Germinal center (tissue), 1 donor: Measurements from ENCODE around the gene LRBA.
"Not testable (repeated sequence)": the region's sequence is repeated elsewhere in the genome, so short reads cannot be mapped to it uniquely, and the experiment has no call there.

Source experiments
- DNase-seq: peaks from one replicate; pipeline ENCODE4 v3.0.0; 2012; ENCODE audit warnings: mixed read lengths, low spot score

Gene LRBA

DNA sequence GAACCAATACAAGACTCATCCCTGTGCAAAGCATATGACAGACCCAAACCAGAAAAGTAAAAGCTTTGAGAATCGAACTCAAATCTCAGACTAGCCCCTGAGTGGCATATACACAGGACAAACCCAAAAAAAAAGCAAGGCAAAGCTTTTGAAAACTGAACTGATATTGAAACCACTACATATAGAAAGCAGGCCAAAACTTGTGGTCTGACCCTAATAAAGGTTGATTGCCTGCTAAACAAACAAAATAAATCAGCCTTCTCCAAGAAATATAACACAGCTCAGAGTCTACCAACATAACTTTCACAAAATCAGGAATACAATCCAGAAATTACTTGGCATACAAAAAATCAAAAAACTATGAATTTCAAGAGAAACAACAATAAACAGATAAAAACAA lies 40.3 kb downstream of the LRBA start:
- no peak for DNase-seq

- no peak for DNase-seq
Observed at GRCh38 chr4:150974252-150974640, 40.8 kb downstream of the LRBA start.

GRCh38 chr4:150973626-150974251 lies 41.3 kb downstream of the LRBA start:
- no peak for DNase-seq

DNA sequence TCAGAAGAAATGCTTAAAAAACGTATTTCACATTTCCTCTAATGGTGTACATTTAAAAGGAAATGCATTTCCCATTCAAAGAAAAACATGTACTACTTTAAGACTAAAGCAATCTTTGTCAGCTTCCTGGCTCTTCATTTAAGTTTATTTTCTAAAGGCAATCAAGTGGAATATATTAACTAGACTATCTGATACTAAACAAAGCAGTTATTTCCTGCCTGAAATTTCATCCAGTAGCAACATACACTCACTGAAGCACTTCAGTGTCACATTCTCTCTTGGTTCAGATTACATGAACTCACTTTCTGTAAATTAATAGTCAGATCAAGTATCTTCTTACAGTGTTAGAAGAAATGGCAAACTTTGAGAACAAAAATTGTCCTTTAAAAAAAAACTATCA lies 42.5 kb downstream of the LRBA start:
- DNase-seq: no peak

DNA sequence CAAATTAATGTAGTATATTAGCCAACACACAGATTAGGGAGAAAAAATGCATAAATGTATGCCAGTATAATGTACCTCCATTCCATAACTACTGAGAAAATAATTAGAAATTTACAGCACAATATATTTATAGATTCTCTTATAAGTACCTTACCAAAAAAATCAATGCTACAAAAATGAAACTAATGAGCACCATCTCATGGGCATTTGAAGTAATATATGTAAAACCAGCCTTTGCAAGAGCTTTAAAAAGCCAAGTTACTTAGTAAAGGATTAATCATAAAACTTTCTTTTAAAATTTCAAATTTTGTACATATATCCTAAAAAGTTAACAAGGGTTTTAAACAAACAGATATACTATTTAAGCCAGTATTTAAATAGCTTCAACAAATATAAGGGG lies 43.2 kb downstream of the LRBA start:
- no peak for DNase-seq

DNA sequence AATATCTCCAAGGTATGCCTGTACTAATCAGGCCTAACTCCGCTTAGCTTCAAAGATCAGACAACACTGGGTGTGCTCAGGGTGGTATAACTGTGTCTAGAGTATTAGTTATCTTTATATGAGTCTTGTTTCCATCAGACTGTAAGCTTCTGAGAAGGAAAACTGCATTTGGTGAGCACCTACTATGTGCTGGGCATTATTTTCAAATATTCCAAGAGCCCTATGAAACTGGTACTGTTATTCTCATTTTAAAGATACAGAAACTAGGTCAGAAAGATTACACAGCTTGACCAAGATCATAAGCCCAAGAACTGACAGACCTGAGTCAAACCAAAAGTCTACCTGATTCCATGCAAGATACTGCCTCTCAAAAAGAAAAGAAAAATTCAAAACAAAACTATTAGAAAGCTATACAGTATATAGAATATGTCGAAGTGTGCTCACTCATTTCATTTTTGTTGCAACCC lies 44.4 kb downstream of the LRBA start:
- DNase-seq: no peak

GRCh38 chr4:150964754-150965153 lies 50.3 kb downstream of the LRBA start:
- DNase-seq: no peak

GRCh38 chr4:150963602-150964345 lies 51.3 kb downstream of the LRBA start:
- DNase-seq: not testable (repeated sequence)

DNA sequence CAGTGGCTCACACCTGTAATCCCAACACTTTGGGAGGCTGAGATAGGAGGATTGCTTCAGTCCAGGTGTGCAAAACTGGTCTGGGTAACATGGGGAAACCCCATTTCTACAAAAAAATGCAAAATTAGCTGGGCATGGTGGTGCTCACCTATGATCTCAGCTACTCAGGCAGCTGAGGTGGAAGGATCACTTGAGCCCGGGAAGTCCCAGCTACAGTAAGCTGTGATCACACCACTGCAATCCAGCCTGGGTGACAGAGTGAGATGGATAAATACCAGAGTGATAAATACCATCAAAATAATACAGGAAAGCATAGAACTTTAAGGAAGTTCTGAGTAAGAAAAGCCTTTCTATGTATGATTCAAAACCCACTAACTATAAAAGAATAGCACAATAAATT lies 52.8 kb downstream of the LRBA start:
- DNase-seq: no peak

DNA sequence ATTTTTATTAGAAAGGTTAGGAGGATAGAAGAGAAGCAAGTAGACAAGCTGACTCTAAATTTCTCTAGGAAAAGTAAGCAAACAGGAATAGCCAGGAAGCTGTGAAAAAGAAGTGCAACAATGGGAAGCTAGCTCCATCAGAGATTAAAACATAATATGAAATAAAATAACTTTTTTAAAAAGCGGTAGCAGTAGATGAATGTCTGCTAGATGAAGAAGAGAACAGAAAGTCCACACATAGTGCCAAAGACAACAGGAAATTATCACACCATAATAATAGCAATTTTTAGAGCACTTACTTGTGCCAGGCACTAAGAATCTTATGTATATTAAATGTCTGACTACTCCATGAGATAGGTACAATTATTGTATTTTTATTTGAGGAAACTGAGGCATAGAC lies 53.5 kb downstream of the LRBA start:
- DNase-seq: no peak

DNA sequence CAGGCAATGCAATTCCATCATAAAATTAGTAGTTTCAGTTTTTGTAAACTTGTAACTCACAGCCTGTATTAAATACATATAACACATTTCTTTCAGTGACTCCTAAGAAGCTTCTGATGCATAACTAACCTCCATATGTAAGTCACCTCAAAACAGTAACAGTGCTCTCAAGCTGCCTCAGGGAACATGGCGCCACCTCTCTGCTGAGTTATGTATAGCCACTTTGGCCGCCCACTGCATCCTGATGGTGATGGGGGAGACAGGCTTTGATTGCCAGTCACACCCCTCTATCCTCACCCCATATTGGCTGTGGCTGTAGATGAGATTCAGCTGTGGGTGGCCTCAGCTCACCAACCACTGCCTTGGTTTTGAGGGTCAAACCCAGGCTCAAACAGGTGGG lies 54.3 kb downstream of the LRBA start:
- DNase-seq: peak; percentile 26

DNA sequence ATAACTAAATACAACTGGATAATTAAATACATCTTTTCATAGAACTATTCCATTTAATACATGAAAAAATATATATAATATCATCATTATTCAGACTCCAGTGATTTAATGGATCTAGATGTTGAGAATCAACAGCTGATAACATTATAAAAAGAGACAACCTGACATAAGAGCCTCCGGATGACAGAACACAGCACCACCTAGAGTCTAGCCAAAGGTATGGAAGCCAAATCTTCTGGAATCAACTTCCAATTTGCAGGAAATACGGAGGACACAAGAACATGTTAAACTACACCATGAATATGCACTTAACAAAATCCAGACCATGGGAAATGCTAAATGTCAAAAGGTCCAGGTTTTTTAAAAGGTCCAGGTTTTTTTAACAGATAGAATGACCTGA lies 55.0 kb downstream of the LRBA start:
- no peak for DNase-seq

- not testable (repeated sequence) for DNase-seq
Observed at GRCh38 chr4:150957981-150958380, 57.1 kb downstream of the LRBA start.

DNA sequence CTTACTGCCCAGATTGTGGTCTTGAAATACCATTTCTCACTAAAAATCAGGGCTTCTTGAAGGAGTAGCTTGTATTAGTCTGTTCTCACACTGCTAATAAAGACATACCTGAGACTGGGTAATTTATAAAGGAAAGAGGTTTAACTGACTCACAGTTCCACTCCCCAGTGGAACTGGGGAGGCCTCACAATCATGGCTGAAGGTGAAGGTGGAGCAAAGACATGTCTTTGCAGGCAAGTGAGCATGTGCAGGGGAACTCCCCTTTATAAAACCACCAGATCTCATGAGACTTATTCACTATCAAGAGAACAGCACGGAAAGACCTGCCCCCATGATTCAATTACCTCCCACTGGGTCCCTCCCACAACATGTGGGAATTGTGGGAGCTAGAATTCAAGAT lies 58.0 kb downstream of the LRBA start:
- DNase-seq: not testable (repeated sequence)

- not testable (repeated sequence) for DNase-seq
Observed at GRCh38 chr4:150953916-150954315, 61.2 kb downstream of the LRBA start.

DNA sequence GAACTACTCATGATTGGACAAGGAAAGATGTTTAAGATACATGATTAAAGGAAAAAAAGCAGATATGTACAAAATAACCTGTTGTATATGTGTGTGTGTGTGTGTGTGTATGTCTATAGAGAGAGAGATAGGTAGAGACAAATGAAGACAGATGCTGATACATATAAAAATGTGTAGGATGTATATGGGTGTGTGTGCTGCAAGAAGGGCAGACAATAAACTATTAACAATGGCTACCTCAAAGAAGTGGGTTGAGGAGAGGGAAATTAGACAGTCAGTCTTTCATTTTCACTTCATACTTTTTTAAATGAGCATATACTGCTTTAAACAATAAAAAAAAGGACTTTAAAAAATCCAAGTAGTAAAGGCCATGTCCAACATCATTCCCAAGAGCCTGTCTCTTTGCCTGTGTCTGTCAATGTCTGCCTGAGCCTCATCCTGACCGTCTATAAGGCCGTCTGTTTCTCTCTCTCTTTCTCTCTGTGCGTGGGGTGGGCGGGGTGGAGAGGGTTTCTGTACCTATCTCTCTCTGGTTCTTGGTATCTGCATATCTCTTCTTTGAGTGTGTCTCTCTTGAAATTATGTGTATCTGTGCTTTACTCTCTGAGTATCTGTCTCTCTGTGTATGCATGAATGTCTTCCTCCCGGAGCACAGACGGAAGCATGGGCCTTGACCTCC lies 62.8 kb downstream of the LRBA start:
- DNase-seq: no peak

DNA sequence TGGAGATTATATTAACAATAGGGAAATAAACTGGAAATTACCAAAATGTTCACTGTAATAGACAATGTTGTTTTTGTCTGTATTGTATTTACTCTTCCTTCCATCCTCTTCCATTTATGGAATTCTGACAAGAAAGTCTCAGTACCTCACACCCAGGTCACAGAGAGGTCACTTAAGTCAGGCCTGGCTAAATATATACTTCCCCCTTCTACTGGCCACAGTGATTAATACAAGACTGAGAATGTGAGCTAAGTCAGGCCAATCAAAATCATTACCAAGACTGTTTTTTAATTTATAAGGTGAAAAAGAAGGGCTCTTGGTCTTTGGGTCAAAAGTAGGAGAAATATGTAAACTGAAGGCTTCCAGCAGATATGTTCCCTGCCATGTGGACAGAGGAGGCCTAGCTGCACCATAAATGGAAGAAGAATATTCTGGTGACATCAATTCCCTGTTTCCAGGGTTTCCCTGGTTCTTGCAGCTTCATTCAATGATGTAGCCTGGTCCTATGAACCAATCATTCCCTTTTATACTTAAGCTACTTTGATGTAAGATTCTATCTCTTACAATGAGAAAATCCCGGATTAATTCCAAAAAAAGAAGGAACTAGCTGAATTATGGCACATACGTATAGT lies 64.3 kb downstream of the LRBA start:
- no peak for DNase-seq

DNA sequence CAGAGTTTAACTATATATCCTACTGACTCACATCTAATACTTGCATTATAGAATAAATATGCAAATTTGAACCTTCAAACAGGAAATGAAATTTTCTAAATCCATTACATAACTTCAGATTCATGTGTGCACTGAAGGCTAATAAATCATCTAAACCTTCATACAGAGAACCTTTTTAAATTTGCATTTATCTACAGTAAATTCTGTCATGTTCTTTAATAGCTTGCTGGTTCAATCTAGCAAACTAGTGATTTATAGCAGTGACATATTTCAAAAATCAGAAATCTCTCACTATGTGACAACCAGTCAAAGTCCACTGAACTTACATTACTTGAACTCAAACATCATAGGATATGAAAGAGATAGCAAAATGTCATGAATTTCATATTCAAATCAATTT lies 65.1 kb downstream of the LRBA start:
- DNase-seq: no peak

DNA sequence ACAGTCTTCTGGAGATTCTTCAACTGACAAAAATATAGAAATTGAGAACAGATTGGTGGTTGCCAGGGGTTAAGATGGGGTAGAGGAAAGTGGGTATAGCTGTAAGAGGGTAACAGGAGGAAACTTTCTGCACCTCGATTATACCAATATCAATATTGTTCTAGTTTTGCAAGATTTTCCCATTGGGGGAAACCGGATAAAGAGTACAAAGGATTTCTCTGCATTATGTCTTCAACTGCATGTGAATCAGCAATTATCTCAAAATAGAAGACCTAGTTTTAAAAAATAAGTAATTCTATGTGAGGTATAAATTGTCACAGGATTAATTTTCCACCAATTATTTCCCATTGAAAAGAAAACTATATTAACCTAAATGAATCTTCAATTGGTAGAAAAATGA lies 65.7 kb downstream of the LRBA start:
- DNase-seq: no peak

GRCh38 chr4:150948710-150949109 lies 66.4 kb downstream of the LRBA start:
- no peak for DNase-seq

DNA sequence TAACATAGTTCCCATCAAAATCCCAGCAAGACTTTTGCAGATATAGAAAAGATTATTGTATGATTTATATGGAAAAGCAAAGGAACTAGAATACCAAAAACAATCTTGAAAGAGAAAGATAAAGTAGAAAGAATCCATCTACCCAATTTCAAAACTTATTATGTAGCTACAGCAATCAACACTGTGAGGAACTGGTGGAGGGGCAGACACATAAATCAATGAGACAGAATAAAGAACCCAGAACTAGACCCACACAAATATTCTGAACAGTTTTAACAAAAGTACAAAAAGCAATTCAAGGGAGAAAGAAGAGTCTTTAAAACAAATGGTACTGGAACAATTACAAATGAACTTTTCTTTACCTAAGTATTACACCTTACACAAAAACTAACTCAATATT lies 67.0 kb downstream of the LRBA start:
- DNase-seq: no peak

GRCh38 chr4:150944660-150945059 lies 70.4 kb downstream of the LRBA start:
- no peak for DNase-seq

DNA sequence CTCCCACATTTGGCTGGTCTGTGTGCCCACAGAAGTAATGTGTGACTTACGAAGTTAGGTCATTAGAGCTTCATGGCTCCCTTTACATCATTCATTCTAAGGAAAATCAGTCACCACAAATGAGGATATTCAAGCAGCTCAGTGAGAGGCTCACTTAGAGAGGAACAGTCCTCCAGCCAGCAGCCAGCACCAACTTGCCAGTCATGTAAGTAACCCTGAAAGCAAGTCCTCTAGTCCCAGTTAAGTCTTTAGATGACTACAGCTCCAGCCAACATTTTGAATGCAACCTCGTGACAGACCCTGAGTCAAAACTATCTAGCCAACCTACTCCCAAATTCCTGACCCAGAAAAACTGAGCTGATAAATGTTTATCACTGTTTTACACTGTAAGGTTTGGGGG lies 71.3 kb downstream of the LRBA start:
- no peak for DNase-seq
